PC-9 (cell line): ENCODE results near the gene RASAL2. TPM values are rescaled to one million over a fixed set of nuclear protein-coding genes. Genes with fewer than 3 reads are reported as not detected.

Experiments
- BruUV-seq: library from RNA; stranded (reverse); fragments of 400-500 nt; replicated peaks from 2 replicates; lab custom pipeline; 2021; lab: Mats Ljungman, UMichigan
- CTCF ChIA-PET: fragments of 300-600 bp; sonication (Branson Sonifier 250); formaldehyde crosslinking; loops from one replicate; lab custom pipeline; 2022; ENCODE audit warnings: antibody characterized with exemption; lab: Charles Lee
- POLR2A ChIA-PET: fragments of 300-600 bp; sonication (Branson Sonifier 250); formaldehyde crosslinking; loops from one replicate; lab custom pipeline; 2022; ENCODE audit warnings: antibody characterized with exemption; ENCODE audit not compliant: unreplicated experiment; lab: Charles Lee
- DNase-seq, 2 experiments: peaks; one replicate each; pipeline versions ENCODE4 v3.0.0 to v3.0.0-alpha.2; 2015 to 2022; ENCODE audit warnings: mixed read lengths in 1 of 2
- H2AFZ ChIP-seq: fragments of 200-600 bp; sonication (generic); 2 replicates; pipeline ENCODE4 v1.8.1; 2017; ENCODE audit warnings: antibody characterized with exemption
- H3F3A ChIP-seq: fragments of 200-600 bp; sonication (generic); 2 replicates; pipeline ENCODE4 v1.8.1; 2017; ENCODE audit warnings: antibody characterized with exemption, mild to moderate bottlenecking, low read depth; ENCODE audit not compliant: insufficient read depth
- H3K27ac ChIP-seq: fragments of 200-600 bp; sonication (generic); 2 replicates; pipeline ENCODE4 v1.6.1; 2016; ENCODE audit warnings: mixed run types
- H3K27me3 ChIP-seq: fragments of 200-600 bp; sonication (generic); 2 replicates; pipeline ENCODE4 v1.6.1; 2016; ENCODE audit warnings: low read depth, mixed run types; ENCODE audit not compliant: insufficient read depth
- H3K36me3 ChIP-seq: fragments of 200-600 bp; sonication (generic); 2 replicates; pipeline ENCODE4 v1.6.1; 2016; ENCODE audit warnings: low read depth, mixed run types
- H3K4me1 ChIP-seq: fragments of 200-600 bp; sonication (generic); replicated peaks from 2 replicates; pipeline ENCODE4 v1.6.1; 2016; ENCODE audit warnings: mixed run types; ENCODE audit not compliant: insufficient read depth
- H3K4me2 ChIP-seq: fragments of 200-600 bp; sonication (generic); 2 replicates; pipeline ENCODE4 v1.6.1; 2017; ENCODE audit warnings: mixed run types
- H3K4me3 ChIP-seq: fragments of 200-600 bp; sonication (generic); 2 replicates; pipeline ENCODE4 v1.6.1; 2016; ENCODE audit warnings: mixed run types
- H3K79me2 ChIP-seq: fragments of 200-600 bp; sonication (generic); 2 replicates; pipeline ENCODE4 v1.6.1; 2017; ENCODE audit warnings: low read depth, mixed run types
- H3K9me2 ChIP-seq: fragments of 200-600 bp; sonication (generic); 2 replicates; pipeline ENCODE4 v1.8.1; 2017; ENCODE audit warnings: mild to moderate bottlenecking; ENCODE audit not compliant: insufficient read depth
- H3K9me3 ChIP-seq: fragments of 200-600 bp; sonication (generic); 2 replicates; pipeline ENCODE4 v1.8.1; 2016; ENCODE audit warnings: low read depth; ENCODE audit not compliant: insufficient read depth
- H4K20me1 ChIP-seq: fragments of 200-600 bp; sonication (generic); 2 replicates; pipeline ENCODE4 v1.8.1; 2017; ENCODE audit not compliant: insufficient read depth
- CTCF ChIP-seq: fragments of 200-600 bp; sonication (generic); conservative IDR thresholded peaks from 2 replicates; pipeline ENCODE4 v1.6.1; 2017; ENCODE audit warnings: mixed run types, antibody characterized with exemption, mild to moderate bottlenecking, moderate library complexity
- EZH2 ChIP-seq: fragments of 200-600 bp; sonication (generic); IDR thresholded peaks from 2 replicates; pipeline ENCODE4 v1.8.0; 2017; ENCODE audit warnings: antibody characterized with exemption, low read depth
- intact Hi-C: fragments of 100-400 bp; cut with micrococcal nuclease; formaldehyde crosslinking; loops from one replicate; pipeline ENCODE4 v1.10.0; 2022; ENCODE audit not compliant: unreplicated experiment
- total RNA-seq: library from RNA; stranded (reverse); gene quantifications from 2 replicates; pipeline ENCODE4 v1.2.3, GENCODE V29; 2021

The RASAL2 gene
- total RNA-seq, 1 experiment from 2014 or later, result 54.1 TPM

GRCh38 chr1:178232108-178232507, 138.2 kb downstream of the RASAL2 start:
- Histone ChIP-seq H3K4me3 (no peak overlapping the region), H4K20me1 (no peaks in the 10 kb centered on the region), H3K27ac (no peak overlapping the region), H3K9me3 (peaks cover 7% of the 10 kb centered on the region), H2AFZ (no peak overlapping the region), H3K9me2 (no peaks in the 10 kb centered on the region), H3K36me3 (peaks cover 3% of the 10 kb centered on the region; the same call in 1 of the 2 replicates), H3K27me3 (no peaks in the 10 kb centered on the region), H3K4me1 (peaks cover 10% of the 10 kb centered on the region), H3K79me2 (peaks cover 67% of the 10 kb centered on the region), H3K4me2 (no peak overlapping the region), H3F3A (peaks cover 9% of the 10 kb centered on the region; the same call in 1 of the 2 replicates)
- DNase-seq, result no peak
- no TSS peak for BruUV-seq
- TF ChIP-seq CTCF, result no peak
- no peak for TF ChIP-seq EZH2
- intact Hi-C loops, result no loop called here
- CTCF ChIA-PET, result no interaction called here
- POLR2A ChIA-PET, result no interaction called here

GRCh38 chr1:178232949-178233348, 139.0 kb downstream of the RASAL2 start:
- no peak for TF ChIP-seq EZH2
- TF ChIP-seq CTCF, result no peak
- POLR2A ChIA-PET, result interaction anchor here (0.6 kb wide), 1 partner anchor 123 kb away, joined by 3 read pairs; no protein-coding TSS in a partner anchor
- no peak for DNase-seq
- Histone ChIP-seq H3K79me2 (peaks cover 67% of the 10 kb centered on the region), H3K9me3 (peaks cover 7% of the 10 kb centered on the region), H3F3A (peaks cover 18% of the 10 kb centered on the region), H3K27me3 (no peaks in the 10 kb centered on the region), H3K36me3 (peaks cover 3% of the 10 kb centered on the region; the same call in 1 of the 2 replicates), H3K4me2 (no peak overlapping the region), H3K4me3 (no peak overlapping the region), H3K9me2 (no peaks in the 10 kb centered on the region), H2AFZ (no peak overlapping the region), H4K20me1 (no peaks in the 10 kb centered on the region), H3K4me1 (peaks cover 18% of the 10 kb centered on the region), H3K27ac (no peak overlapping the region)
- intact Hi-C loops, result no loop called here
- CTCF ChIA-PET, result no interaction called here
- BruUV-seq, result no TSS peak

GRCh38 chr1:178237121-178237520, 143.2 kb downstream of the RASAL2 start:
- no peak for DNase-seq
- TF ChIP-seq CTCF (no peak), EZH2 (no peak)
- Histone ChIP-seq H3F3A (peaks cover 42% of the 10 kb centered on the region), H3K36me3 (no peaks in the 10 kb centered on the region; the same call in 1 of the 2 replicates), H3K4me1 (peaks cover 57% of the 10 kb centered on the region), H3K79me2 (peaks cover 67% of the 10 kb centered on the region), H2AFZ (no peak overlapping the region), H3K9me2 (no peaks in the 10 kb centered on the region), H3K9me3 (peaks cover 11% of the 10 kb centered on the region), H3K4me2 (peak overlapping the region; percentile 73; the same call in 1 of the 2 replicates), H4K20me1 (no peaks in the 10 kb centered on the region), H3K27me3 (no peaks in the 10 kb centered on the region), H3K4me3 (no peak overlapping the region), H3K27ac (peak overlapping the region; percentile 97)
- ChIA-PET POLR2A (no interaction called here), CTCF (no interaction called here)
- BruUV-seq, result no TSS peak
- intact Hi-C loops, result no loop called here
